Muscle of arm (tissue), 12 donors: Measurements from ENCODE around the gene PCBP4. TPM values are rescaled to one million over a fixed set of nuclear protein-coding genes. Genes with fewer than 3 reads are reported as not detected.

Experiments
- DNase-seq: peaks from one replicate; pipeline ENCODE4 v3.0.0-alpha.2; 2013
- polyA plus RNA-seq, 12 donors: library from polyadenylated mRNA; unstranded; fragments of 120-200 nt; gene quantifications; one replicate each; pipeline ENCODE4 v1.2.1, GENCODE V29; 2013; ENCODE audit not compliant: insufficient read length in 12 of 12

The PCBP4 gene
- polyA plus RNA-seq, 12 donors = 45.3 to 71.8 (median 56.8) TPM; not detected in 1

DNA sequence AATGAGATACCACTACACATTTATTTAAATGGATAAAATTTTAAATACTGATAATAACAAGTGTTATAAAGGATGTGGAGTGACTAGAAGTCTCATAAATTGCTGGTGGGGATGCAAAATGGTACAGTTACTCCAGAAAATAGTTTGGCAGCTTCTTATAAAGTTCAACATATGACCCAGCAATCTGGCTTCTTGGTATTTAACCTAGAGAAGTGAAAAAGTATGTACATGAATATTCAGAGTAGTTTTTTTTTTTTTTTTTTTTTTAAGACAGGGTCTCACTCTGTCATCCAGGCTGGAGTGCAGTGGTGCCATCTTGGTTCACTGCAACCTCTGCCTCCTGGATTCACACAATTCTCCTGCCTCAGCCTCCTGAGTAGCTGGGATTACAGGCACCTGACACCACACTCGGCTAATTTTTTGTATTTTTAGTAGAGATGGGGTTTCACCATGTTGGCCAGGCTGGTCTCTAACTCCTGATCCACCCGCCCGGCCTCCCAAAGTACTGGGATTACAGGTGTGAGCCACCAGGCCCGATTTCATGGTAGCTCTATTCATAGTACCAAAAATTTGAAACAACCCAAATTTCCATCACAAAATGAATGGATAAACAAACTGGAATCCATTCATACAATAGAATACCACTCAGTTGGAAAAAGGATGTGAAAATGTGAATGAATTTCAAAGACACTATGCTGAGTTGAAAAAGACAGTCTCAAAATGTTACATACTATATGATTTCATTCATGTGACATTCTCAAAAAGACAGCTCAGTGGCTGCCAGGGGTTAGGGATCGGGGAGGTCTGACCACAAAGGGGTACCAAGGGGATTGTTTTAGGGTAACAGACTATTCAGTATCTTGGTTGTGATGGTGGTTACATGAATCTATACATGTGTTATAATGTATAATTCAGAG, 39.9 kb downstream of the PCBP4 start:
- no peak for DNase-seq

DNA sequence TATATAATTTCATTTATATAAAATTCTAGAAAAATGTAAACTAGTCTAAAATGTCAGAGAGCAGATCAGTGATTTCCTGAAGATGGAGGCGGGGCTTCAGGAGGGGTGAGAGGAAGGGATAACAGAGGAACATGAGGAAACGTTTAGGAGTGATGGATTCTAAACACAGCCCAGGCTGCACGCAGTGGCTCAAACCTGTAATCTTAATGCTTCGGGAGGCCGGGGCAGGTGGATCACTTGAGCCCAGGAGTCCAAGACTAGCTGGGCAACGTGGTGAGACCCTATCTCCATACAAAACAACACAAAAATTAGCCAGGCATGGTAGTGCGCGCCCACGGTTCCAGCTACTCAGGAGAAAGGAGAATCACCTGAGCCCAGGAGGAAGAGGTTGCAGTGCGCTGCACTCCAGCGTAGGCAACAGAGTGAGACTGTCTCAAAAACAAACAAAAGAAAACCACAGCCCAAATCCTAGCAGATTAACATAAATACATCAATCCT, 46.1 kb downstream of the PCBP4 start:
- DNase-seq = no peak

DNA sequence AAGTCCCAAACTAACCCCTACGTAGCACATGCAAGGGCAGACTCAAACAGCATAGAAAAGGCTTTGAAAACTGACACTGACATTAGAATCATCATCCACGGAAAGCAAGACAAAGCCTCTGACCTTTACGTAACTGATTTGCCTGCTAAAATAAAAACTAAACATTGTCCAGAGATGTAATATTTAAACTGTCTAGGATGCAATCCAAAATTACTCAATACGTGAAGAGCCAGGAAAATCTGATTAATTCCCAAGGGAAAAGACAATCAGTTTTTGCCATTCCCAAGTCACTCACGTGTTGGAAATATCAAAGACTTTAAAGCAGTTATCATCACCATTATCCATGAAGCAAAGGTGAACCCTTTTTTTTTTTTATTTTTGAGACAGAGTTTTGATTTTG, 50.8 kb downstream of the PCBP4 start:
- no peak for DNase-seq

- DNase-seq = no peak
Observed at GRCh38 chr3:51908026-51908425, 59.2 kb downstream of the PCBP4 start.

Other genes starting within 250 kb of the PCBP4 start
- not detected for gene IQCF6, start 188.2 kb downstream of the PCBP4 start, polyA plus RNA-seq
- not detected for gene IQCF2, start 105.8 kb downstream of the PCBP4 start, polyA plus RNA-seq
- not detected for gene IQCF5, start 91.9 kb downstream of the PCBP4 start, polyA plus RNA-seq
- gene IQCF1, start 64.1 kb downstream of the PCBP4 start, polyA plus RNA-seq = under 1 TPM in 1 of 12 donors, not detected in 11; 0.25 TPM
- 10 to 100 TPM in 11 of 12 donors, not detected in 1; 11.2 to 15.6 (median 13.9) TPM for gene RRP9, start 25.6 kb downstream of the PCBP4 start, polyA plus RNA-seq
- gene PARP3, start 25.1 kb downstream of the PCBP4 start, polyA plus RNA-seq = 10 to 100 TPM in 1 of 12 donors, 1 to 10 TPM in 10, not detected in 1; 3.2 to 10.7 (median 5.4) TPM
- gene GPR62, start 12.1 kb downstream of the PCBP4 start, polyA plus RNA-seq = 1 to 10 TPM in 1 of 12 donors, under 1 TPM in 9, not detected in 2; 0.22 to 1.0 (median 0.36) TPM
- 10 to 100 TPM in 11 of 12 donors, not detected in 1; 14.3 to 56.0 (median 21.1) TPM for gene ABHD14B, start 6.6 kb upstream of the PCBP4 start, polyA plus RNA-seq
- gene ABHD14A, start 7.6 kb upstream of the PCBP4 start, polyA plus RNA-seq = 10 to 100 TPM in 8 of 12 donors, 1 to 10 TPM in 3, not detected in 1; 8.4 to 22.2 (median 11.0) TPM
- 10 to 100 TPM in 9 of 12 donors, 1 to 10 TPM in 2, not detected in 1; 7.7 to 44.6 (median 13.0) TPM for gene ACY1, start 16.1 kb upstream of the PCBP4 start, polyA plus RNA-seq
- gene RPL29, start 28.4 kb upstream of the PCBP4 start, polyA plus RNA-seq = 1,000 to 10,000 TPM in 11 of 12 donors, 100 to 1,000 TPM in 1; 967 to 3,003 (median 2,577) TPM
- gene DUSP7, start 89.1 kb upstream of the PCBP4 start, polyA plus RNA-seq = 10 to 100 TPM in 11 of 12 donors, not detected in 1; 16.4 to 25.8 (median 20.9) TPM
- gene POC1A, start 187.0 kb upstream of the PCBP4 start, polyA plus RNA-seq = 1 to 10 TPM in 10 of 12 donors, not detected in 2; 3.1 to 6.9 (median 4.5) TPM
- 10 to 100 TPM in 11 of 12 donors, not detected in 1; 26.5 to 55.3 (median 29.5) TPM for gene ALAS1, start 230.7 kb upstream of the PCBP4 start, polyA plus RNA-seq